Measurements from ENCODE around the gene MOB3A.

MOB3A gene

DNA sequence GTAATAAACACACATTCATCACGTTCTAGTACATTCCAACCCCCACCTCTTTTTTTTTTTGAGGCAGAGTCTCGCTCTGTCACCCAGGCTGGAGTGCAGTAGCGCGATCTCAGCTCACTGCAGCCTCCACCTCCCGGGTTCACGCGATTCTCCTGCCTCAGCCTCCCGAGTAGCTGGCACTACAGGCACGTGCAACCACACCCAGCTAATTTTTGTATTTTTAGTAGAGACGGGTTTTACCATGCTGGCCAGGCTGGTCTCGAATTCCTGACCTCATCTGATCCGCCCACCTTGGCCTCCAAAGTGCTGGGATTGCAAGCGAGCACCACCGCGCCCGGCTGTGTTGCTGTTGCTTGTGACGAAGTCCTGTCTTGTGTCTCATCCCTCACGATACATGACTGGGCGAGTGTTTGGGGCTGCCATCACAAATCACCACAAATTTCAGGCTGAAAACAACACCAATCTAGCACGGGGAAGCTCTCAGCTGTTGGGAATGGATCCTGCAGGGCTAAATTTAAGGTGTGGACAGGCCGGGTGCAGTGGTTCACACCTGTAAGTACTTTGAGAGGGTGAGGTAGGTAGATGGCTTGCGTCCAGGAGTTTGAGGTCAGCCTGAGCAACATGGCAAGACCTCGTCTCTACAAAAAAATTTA, 15.7 kb downstream of the MOB3A start:
- no peak for DNase-seq

DNA sequence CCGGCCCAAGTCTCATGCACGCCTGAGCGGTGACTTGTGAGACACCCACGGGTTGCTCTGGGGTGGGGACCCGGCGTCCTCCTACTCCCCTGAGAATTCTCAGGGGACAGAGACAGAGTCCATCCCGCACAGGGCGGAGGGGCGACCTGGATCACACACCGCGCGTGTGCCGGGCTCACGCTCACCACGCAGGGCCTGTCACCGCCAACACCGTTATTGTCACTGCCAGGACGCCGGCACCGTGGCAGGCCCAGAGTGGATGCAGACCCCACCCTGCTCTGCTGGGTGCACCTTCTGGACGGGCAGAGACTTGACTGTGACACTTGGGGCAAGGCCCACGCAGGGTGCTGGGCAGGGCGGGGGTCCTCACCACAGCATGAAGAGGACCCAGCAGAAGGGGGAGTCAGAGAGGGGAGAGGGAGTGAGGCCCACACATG, 16.2 kb downstream of the MOB3A start:
- DNase-seq, result no peak

DNA sequence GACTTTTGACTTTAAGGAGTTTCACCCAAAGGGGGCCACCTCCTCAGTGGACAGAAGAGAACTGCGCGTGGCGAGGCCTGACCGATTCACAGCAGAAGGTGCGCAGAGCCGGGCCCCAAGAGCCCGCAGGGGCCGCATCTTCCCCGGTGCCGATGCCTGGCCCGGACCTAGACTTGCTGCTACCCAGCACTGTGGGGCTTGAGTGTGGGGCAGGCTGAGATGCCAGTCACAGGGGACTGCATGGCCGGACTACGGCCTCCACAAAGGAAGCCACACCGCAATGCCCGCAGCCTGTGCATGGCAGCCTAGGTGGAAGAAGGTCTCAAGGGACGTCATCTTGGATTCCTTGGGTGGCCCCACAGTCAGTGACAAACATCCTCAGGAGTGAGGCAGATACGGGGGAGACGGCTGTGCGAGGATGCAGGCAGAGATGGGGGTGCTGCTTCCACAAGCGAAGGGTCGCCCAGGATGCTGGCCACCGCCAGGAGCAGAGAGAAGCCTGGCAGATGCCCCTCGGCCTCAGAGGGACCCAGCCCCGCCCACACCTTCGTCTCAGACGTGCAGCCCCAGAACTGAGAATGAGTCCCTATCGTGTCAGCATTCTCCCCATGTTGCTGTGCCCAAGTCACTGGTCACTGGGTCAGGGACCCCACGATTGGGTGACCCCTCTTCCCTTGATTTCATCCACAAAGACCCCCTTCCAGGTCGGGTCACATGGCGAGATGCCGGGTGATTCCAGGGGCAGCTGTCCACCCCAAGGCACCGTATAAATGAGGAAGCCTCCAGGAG, 16.9 kb downstream of the MOB3A start:
- no peak for DNase-seq

DNA sequence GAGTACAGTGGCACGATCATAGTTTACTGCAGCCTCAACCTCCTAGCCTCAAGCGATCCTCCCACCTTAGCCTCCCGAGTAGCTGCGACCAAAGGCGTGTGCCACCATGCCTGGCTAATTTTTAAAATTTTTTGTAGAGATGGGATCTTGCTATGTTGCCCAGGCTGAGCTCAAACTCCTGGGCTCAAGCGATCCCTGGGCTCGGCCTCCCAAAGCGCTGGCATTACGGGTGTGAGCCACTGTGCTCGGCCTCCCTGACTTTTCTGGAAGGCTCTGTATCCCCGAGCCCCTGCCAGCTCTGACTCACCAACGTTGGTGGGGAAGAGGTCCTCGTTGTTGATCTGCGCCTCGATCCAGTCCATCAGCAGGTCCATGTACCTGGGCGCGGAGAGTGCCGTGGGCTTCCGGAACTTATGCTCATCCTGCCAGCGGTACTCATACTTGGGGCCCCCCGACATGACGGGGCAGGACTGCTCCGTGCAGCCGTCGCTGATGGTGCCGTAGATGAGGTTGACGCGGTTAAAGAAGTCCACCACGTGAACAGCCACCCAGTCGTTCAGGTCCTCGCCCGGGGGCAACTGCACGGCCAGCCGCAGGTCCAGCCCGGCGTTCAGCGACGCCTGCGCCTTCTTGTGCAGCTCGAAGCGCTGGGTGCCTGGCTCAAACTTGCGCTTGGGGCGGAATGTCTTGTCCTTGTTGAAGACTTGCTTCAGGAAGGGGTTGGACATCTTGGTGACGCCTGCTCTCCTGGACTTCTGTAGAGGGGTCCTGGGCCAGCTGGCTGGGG, 18.1 kb downstream of the MOB3A start:
- DNase-seq, result no peak

DNA sequence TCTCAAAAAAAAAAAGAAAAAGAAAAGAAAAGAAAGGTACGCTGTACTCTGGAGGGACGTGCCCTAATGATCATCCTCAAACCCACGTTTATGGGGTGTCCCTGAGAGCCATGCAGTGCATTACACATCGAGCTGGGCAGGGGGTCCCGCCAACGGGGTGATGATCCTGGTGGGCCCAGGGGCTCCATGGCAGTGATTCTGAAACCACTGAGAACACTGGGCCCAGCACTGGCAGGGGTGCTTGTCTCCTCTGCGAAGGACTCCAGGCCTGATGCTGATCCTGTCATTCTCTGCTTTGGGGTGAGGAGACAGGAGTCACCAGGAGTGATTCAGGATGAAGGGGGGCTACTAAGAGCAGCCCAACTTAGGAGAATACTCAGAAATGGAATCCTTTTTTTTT, 18.7 kb downstream of the MOB3A start:
- DNase-seq, result no peak

DNA sequence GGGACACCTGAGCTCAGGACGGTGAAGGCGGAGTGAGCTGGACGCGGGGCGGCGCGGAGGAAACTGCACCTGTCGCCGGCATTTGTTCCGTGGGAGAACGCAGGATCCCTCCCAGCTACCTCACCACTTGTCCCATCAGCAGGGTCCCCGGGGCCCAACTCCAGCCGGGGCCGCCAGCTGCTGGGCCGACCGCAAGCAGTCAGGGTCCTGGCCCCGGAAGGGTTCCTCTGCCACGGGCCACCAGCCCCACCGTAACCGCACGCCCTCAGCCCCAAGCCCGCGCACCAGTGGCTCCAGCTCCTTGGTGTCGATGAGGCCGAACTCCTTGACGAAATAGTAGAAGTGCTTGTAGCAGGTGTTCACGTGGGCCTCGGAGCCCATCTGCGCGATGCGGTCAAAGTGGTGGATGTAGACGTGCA, 19.6 kb downstream of the MOB3A start:
- DNase-seq, result no peak

DNA sequence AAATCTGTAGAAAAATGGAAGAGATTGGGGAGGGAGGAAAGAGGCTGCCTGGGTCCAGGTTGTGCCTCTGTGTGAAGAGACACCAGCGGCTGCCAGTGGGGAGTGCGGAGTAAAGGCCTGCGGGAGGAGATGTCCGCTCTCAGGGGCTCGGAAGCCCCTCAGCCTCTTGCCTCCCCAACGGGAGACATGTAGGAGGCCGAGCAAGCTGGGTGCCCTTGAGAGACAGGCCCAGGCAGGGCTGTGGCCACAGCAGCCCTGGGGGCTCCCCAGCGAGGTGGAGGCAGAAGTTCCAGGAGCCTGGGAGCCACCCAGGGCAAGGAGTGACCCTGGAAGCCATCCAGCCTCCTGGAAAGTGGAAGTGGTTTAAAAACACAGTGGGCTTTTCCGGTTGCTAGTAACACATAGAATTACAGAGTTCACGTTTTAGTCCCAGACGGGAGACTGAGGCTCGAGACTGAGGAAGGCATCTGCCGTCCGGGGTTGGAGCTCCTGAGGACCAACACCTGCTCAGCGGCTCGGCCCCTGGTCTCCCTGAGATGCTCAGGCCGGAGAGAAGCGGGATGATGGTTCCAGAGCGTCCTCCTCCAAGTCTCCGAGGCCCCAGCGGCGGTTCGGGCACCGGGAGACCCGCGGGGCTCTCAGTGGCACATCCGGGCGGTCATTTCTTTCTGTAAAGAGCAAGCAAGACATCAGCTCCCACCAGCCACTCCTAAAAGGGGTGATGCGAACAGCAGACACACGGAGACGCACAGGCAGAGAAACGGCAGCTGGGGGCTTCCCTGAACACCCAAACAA, 23.2 kb downstream of the MOB3A start:
- no peak for DNase-seq

DNA sequence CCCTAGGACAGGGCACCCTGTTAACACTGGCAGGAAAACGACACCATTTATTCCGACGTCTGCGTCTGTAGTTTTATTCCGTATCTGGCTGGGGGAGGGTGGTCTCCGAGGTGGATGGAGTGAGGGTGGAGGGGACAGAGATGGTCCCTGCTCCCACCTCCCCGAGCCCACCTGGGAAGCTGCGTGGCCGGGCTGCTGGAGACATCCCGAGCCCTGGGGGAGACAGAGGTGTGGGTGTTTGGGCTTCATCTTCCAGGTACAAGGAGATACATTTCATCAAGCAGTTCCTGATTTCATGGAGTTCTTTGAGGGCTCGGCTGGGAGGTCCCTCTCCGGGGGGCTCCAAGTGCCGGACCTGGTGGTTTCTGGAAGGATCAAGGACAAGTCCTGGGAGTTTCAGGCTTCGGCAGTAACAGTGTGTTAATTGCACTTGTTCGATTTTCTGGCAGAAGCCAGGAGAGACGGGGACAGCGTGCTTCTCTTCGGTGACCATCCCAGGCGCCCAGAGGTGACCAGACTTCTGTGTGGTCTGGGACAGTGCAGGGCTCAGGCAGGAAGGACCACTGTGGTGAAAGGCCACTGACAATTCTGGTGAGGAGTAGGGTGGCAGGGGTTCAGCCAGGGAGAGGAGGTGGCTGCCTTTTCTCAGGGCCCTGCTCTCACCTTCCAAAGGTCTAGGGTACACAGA, 25.0 kb downstream of the MOB3A start:
- no peak for DNase-seq

DNA sequence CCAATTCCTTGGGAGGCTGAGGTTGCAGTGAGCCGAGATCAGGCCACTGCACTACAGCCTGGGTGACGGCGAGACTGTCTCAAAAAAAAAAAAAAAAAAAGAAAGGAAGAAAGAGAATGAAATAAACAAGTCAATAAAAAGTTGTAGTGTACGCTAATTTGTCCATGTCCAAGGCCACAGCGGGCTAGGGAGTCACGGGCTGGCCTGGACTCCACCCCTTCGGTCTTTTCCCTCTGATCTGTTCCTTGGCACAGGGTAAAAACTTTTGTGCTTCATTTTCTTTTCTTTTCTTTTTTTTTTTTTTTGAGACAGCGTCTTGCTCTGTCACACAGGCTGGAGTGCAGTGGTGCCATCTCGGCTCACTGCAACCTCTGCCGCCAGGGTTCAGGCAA, 25.7 kb downstream of the MOB3A start:
- no peak for DNase-seq

DNA sequence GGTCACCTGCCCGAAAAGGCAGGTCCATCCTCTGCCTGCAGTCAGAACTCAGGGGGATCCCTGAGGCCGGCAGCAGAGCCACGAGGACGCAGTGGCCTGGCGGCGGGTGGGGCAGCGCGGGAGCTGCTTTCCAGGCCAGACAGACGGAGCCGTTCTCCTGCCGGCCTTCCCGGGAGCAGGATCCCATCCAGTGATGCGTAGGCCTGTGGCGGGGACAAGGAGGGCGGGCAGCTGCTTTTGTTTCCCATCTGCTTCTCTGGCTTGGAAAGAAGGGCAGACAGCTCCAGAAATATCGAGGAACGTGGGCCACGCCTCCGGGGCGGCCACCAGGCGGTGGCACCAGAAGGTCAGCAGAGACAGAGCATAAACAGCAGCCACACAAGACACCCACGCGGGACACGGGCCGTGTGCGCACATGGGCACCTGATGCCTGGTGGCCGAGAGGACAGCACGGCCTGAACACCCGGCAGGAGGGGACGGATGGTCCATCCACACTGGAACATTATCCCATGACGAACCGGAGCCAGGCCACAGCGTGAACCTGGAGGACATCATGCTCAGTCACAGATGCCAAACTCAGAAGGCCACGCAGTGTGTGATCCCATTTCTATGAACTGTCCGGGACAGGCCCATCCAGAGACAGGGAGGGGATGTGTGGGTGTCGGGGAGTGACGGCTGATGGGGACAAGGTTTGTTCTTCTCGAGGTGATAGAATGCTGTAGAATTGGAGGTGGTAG, 31.2 kb downstream of the MOB3A start:
- DNase-seq, result no peak

DNA sequence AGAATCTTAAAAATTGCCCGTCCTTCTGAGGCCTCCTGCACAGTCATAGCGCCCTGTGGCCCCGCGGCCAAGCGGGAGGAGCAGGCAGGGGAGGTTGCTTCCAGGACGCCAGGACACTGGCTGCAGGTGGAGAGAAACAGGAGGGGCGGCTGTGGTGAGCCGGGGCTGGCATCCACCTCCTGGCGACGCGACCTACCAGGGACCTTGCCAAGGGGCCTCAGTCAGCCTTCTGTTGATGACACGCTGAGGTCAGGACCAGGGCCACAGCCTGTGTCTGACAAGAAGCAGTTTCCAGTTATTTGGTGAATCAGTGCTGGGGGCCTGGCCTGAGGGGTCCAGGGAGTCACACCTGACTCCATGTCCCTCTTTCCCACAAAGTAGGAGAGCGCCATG, 31.7 kb downstream of the MOB3A start:
- DNase-seq, result no peak

DNA sequence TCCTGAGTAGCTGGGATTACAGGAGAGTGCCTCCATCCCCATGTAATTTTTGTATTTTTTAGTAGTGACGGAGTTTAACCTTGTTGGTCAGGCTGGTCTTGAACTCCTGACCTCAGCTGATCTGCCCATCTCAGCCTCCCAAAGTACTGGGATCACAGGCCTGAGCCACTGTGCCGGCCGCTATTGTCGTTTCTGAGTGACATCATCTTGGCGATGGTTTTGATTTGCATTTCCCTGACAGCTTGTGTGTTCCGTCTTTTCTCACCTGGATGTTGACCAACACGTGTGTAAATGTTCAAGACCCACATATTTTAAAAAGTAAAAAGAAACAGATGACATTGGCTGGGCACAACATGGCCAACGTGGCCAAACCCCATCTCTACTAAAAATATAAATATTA, 32.3 kb downstream of the MOB3A start:
- DNase-seq, result no peak

DNA sequence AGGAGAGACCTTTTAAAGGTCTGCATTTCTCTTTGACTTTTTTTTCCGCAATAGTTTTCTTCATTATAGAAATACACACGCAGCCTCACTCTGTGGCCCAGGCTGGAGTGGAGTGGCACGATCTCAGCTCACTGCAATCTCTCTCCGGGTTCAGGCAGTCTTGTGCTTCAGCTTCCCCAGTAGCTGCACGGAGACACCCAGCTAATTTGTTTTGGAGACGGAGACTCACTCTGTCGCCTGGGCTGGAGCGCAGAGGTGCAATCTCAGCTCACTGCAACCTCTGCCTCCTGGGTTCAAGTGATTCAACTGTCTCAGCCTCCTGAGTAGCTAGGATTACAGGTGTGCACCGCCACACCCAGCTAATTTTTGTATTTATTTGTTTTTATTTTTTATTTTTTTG, 33.4 kb downstream of the MOB3A start:
- DNase-seq, result no peak

DNA sequence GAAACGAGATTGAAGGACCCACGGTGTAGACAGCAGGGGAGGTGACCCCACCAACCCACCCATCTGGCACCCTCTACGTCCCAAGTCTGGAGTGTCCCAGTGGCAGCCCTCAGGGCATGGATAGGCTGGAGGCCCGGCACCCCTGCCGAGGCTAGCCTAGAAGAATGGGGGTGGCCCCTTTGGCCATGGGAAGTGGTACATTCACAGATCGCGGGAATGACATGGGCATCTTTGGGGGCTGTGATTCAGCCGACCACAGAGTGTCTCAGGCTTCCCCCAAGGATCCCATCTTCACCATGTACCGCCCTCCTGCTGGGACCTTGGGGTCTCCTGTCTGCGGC, 33.8 kb downstream of the MOB3A start:
- no peak for DNase-seq

DNA sequence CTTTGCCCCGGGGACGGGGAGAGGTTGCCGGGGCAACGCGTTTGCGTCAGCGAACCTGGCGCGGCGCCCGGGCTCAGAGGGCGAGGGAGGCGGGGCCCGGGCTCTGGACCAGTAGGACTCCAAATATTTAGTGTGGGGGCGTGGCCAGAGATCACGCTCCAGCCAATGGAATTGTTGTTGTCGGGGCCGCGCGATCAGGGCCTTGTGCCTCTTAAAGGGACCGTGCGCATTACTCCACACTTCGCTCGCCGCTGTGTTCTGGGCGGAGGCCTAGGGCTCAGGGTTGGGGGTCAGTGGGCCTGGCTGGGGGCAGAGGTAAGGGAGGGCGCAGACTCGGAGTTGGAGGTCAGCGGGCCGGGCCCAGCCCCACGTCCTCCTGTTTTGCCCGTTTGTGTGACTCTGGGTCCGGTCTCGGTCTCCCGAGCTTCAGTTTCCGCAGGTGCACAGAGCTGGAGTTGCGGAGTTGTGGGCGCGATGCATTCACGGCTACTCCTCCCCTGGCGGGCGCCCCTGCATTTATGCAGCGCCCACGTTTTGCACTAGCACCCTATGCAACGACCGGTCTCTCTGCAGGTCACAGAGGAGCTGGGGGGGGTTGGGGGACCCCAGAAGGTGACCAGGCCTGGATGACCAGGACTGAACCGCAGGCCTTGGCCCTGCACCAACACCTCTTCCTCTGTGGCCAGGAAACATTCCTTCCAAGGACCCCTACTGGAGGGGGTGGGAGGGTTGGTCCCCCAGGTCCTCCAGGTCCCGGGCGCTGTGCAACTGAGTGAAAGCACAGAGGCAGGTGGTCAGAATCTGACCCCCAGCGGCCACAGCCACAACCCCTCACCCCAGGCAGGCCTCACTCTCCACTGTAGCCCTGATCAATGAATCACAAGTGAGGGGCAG, 34.4 kb downstream of the MOB3A start:
- DNase-seq, result peak; percentile 99

DNA sequence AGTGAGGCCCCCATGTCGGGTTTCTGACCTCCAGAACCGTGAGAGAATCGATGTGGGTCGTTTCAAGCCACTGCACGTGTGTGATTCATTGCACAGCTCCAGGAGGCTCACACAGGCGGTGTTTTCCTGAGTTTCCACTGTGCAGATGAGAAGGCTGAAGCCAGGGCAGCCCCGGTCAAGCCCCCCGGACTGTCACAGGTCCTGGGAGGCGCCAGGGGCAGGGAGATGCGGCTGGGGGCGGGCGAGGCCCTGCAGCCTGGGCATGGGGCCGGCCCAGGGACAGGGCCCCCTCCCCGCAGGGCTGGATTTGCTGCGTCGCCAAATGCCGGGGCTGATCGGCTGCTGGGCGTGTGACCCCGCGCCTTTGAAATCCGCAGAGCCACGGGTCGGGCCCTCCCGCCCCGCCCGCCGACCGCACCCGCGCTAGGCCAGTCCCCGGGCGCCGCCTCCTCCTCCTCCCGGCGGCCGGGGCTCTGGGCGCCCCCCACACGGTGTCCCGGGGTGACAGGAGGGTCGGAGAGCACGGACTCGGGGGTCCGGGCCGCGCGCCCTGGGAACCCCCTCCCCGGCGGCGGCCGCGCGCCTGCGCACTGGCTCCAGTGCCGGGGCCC, 35.1 kb downstream of the MOB3A start:
- peak; percentile 88 for DNase-seq

DNA sequence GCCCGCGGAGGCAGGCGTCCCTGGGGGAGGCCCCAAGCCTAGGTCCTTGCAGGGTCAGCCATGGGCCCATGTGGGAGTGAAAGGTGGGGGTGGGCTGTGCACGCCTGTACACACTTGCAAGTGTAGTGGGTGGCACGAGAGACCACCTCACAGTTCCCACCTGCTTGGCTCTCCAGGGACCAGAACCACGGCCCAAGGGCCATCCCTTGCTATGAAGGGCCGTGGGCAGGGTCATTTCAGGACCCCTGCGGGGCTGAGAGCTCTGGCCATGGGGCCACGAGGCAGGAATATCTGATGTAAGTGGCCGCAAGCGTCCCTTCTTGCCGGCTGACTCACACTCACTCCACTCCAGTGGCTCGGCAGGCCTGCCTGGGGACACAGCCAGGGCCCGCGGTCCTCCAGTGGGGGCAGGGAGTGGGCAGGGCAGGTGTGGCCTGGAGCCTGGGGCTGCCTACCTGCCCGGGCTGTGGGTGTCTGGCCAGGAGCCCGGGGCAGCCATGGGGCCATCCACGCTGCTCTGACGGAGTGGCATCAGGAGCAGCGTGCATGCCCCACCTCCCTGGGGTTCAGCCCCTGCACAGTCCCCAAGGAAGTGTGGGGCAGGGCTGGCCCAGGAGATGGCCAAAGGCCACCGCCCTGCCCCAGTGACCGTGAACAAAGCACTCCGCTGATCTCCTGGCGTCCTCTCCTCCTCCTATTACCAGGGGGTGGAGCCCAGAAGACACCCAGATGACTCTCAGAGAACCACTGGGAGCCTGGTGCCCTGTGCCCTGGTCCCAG, 36.5 kb downstream of the MOB3A start:
- peak; percentile 93 for DNase-seq

DNA sequence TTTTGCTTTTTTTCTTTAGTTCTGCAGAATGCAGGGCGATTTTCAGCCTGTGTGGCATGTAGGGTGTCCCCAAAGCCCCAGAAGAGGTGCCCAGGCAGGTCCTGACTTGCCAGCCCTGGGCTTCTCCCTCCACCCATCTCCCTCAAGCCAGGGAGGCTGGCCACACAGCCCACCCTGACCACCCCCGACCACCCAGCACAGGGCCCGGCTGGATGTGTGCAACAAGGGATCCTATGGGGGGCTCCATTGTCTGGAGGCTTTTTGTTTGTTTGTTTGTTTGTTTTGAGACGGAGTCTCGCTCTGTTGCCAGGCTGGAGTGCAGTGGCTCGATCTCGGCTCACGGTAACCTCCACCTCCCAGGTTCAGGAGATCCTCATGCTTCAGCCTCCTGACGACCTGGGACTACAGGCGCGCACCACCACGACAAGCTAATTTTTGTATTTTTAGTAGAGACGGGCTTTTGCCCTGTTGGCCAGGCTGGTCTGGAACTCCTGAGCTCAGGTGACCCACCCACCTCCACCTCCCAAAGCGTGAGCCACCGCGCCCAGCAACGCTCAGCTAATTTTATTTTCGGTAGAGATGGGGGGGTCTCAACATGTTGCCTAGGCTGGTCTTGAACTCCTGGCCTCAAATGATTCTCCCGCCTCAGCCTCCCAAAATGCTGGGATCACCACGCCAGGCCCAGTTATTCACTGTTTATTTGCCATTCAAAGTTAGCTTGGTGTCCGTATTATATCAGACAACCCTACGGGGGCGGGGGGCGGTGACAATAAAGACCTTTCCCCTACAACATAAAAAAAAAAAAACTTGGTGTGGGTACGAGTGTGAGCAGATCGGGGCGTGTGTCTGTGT, 37.3 kb downstream of the MOB3A start:
- no peak for DNase-seq

Data from islet precursor cell (in vitro differentiated cells).